NCI-H1092 treated with DMSO at 0.1 percent for 48 hours (cell line): ENCODE data around the gene FILIP1L.

Experiments
- DNase-seq: peaks from one replicate; lab custom pipeline; 2025; lab: John Stamatoyannopoulos, UW

The FILIP1L gene

GRCh38 chr3:100114413-100115030, at the start of gene FILIP1L:
Gene FILIP1L (minus strand): TSS chr3:100114501.
- DNase-seq: no peak

GRCh38 chr3:100163787-100164186, 49.5 kb upstream of the FILIP1L start:
- no peak for DNase-seq

GRCh38 chr3:100160521-100160920, 46.2 kb upstream of the FILIP1L start:
- no peak for DNase-seq

GRCh38 chr3:100159331-100160153, 45.2 kb upstream of the FILIP1L start:
- DNase-seq: no peak

GRCh38 chr3:100158918-100159330, 44.6 kb upstream of the FILIP1L start:
- DNase-seq: peak; percentile 68

GRCh38 chr3:100157685-100158084, 43.4 kb upstream of the FILIP1L start:
- DNase-seq: no peak

- DNase-seq: no peak
These were observed 41.3 kb upstream of the FILIP1L start for GRCh38 chr3:100155590-100155989.

- DNase-seq: no peak
These were observed 40.8 kb upstream of the FILIP1L start for GRCh38 chr3:100155128-100155527.

GRCh38 chr3:100154171-100154570, 39.9 kb upstream of the FILIP1L start:
- no peak for DNase-seq

- no peak for DNase-seq
These were observed 36.9 kb upstream of the FILIP1L start for GRCh38 chr3:100151024-100151707.

GRCh38 chr3:100150473-100150872, 36.2 kb upstream of the FILIP1L start:
- no peak for DNase-seq

- no peak for DNase-seq
These were observed 35.6 kb upstream of the FILIP1L start for GRCh38 chr3:100149713-100150415.

GRCh38 chr3:100149130-100149529, 34.8 kb upstream of the FILIP1L start:
- no peak for DNase-seq

GRCh38 chr3:100144255-100144866, 30.1 kb upstream of the FILIP1L start:
- DNase-seq: no peak

- DNase-seq: no peak
These were observed 27.3 kb upstream of the FILIP1L start for GRCh38 chr3:100141586-100141985.

GRCh38 chr3:100140976-100141375, 26.7 kb upstream of the FILIP1L start:
- DNase-seq: no peak

- no peak for DNase-seq
These were observed 22.6 kb upstream of the FILIP1L start for GRCh38 chr3:100136921-100137320.

GRCh38 chr3:100131241-100131640, 16.9 kb upstream of the FILIP1L start:
- no peak for DNase-seq

- no peak for DNase-seq
These were observed 15.6 kb upstream of the FILIP1L start for GRCh38 chr3:100129941-100130340.

GRCh38 chr3:100128565-100128964, 14.3 kb upstream of the FILIP1L start:
- no peak for DNase-seq

- no peak for DNase-seq
These were observed 13.5 kb upstream of the FILIP1L start for GRCh38 chr3:100127792-100128191.
